Mesenchymal stem cell (in vitro differentiated cells and primary cell): Measurements from ENCODE around the gene HS6ST2.
A peak's percentile ranks its signal among the peaks of the same experiment; 100 is the strongest.

Experiments used
- DNase-seq: peaks from one replicate; pipeline ENCODE4 v3.0.0-alpha.2; 2013
- H2AFZ ChIP-seq: one replicate; pipeline ENCODE4 v1.6.1; 2013; ENCODE audit warnings: low read depth, mild to moderate bottlenecking, control low read depth, inconsistent platforms, low read length, moderate library complexity
- H2AK5ac ChIP-seq: 2 replicates; pipeline ENCODE4 v1.6.1; 2013; ENCODE audit warnings: low read length, moderate library complexity, mild to moderate bottlenecking, inconsistent platforms; ENCODE audit not compliant: severe bottlenecking
- H2BK120ac ChIP-seq: one replicate; pipeline ENCODE4 v1.6.1; 2013; ENCODE audit warnings: low read depth, mild to moderate bottlenecking, inconsistent platforms, low read length, moderate library complexity
- H2BK12ac ChIP-seq, 2 experiments: one replicate each; pipeline ENCODE4 v1.6.1; 2013; ENCODE audit warnings: inconsistent platforms in 2 of 2, low read length in 2 of 2, mild to moderate bottlenecking in 2 of 2, moderate library complexity in 2 of 2, control low read depth in 1 of 2
- H2BK15ac ChIP-seq: one replicate; pipeline ENCODE4 v1.6.1; 2013; ENCODE audit warnings: mild to moderate bottlenecking, low read depth, inconsistent platforms; ENCODE audit not compliant: poor library complexity, severe bottlenecking
- H2BK5ac ChIP-seq: 2 replicates; pipeline ENCODE4 v1.6.1; 2013; ENCODE audit warnings: low read depth, mild to moderate bottlenecking, low read length, control low read depth, inconsistent platforms; ENCODE audit not compliant: poor library complexity, severe bottlenecking
- H3K14ac ChIP-seq, 2 experiments: one replicate each; pipeline ENCODE4 v1.6.1; 2013; ENCODE audit warnings: inconsistent platforms in 2 of 2, low read length in 2 of 2, control low read depth in 1 of 2, mild to moderate bottlenecking in 1 of 2, moderate library complexity in 1 of 2
- H3K18ac ChIP-seq, 2 experiments: one replicate each; pipeline ENCODE4 v1.6.1; 2013; ENCODE audit warnings: inconsistent platforms in 2 of 2, low read length in 2 of 2, control low read depth in 1 of 2, low read depth in 1 of 2, mild to moderate bottlenecking in 1 of 2
- H3K23ac ChIP-seq, 2 experiments: one replicate each; pipeline ENCODE4 v1.6.1; 2013; ENCODE audit warnings: inconsistent platforms in 2 of 2, low read length in 2 of 2, mild to moderate bottlenecking in 2 of 2, moderate library complexity in 2 of 2, control low read depth in 1 of 2
- H3K27ac ChIP-seq: 2 replicates; pipeline ENCODE4 v1.5.1; 2013; ENCODE audit warnings: mild to moderate bottlenecking, moderate library complexity, low read length, control low read depth, inconsistent platforms; ENCODE audit not compliant: poor library complexity, severe bottlenecking
- H3K27me3 ChIP-seq, 2 experiments: 2 replicates each; pipeline versions ENCODE4 v1.6.1 to v1.7.0; 2013; ENCODE audit warnings: low read length in 2 of 2, mild to moderate bottlenecking in 2 of 2, moderate library complexity in 2 of 2, control low read depth in 1 of 2, inconsistent platforms in 1 of 2; ENCODE audit not compliant: control insufficient read depth in 1 of 2, insufficient read depth in 1 of 2
- H3K36me3 ChIP-seq, 2 experiments: 2 replicates each; pipeline versions ENCODE4 v1.6.1 to v1.7.0; 2013; ENCODE audit warnings: low read length in 2 of 2, control low read depth in 1 of 2, inconsistent platforms in 1 of 2, low read depth in 1 of 2, mild to moderate bottlenecking in 1 of 2; ENCODE audit not compliant: insufficient read depth in 2 of 2, control insufficient read depth in 1 of 2
- H3K4ac ChIP-seq, 2 experiments: one replicate each; pipeline ENCODE4 v1.6.1; 2013; ENCODE audit warnings: inconsistent platforms in 2 of 2, low read length in 2 of 2, mild to moderate bottlenecking in 2 of 2, moderate library complexity in 2 of 2, control low read depth in 1 of 2, low read depth in 1 of 2
- H3K4me1 ChIP-seq: 2 replicates; pipeline ENCODE4 v1.6.1; 2013; ENCODE audit warnings: low read depth, low read length, control low read depth; ENCODE audit not compliant: control insufficient read depth, insufficient read depth
- H3K4me2 ChIP-seq: 2 replicates; pipeline ENCODE4 v1.6.1; 2013; ENCODE audit warnings: low read length, mild to moderate bottlenecking, inconsistent platforms; ENCODE audit not compliant: poor library complexity, severe bottlenecking
- H3K4me3 ChIP-seq, 2 experiments: 2 replicates each; pipeline versions ENCODE4 v1.5.1 to v1.7.0; 2013; ENCODE audit warnings: low read length in 2 of 2, mild to moderate bottlenecking in 2 of 2, control low read depth in 1 of 2, low read depth in 1 of 2; ENCODE audit not compliant: insufficient read depth in 1 of 2
- H3K79me1 ChIP-seq: replicated peaks from 2 replicates; pipeline ENCODE4 v1.6.1; 2013; ENCODE audit warnings: mild to moderate bottlenecking, control low read depth, low read length, inconsistent platforms; ENCODE audit not compliant: poor library complexity, severe bottlenecking
- H3K9ac ChIP-seq: 2 replicates; pipeline ENCODE4 v1.7.0; 2013; ENCODE audit warnings: mild to moderate bottlenecking, low read length, moderate library complexity
- H3K9me3 ChIP-seq: 2 replicates; pipeline ENCODE4 v1.7.0; 2013; ENCODE audit warnings: mild to moderate bottlenecking, low read length; ENCODE audit not compliant: control insufficient read depth
- H4K8ac ChIP-seq: one replicate; pipeline ENCODE4 v1.6.1; 2013; ENCODE audit warnings: inconsistent platforms, mild to moderate bottlenecking, low read length, moderate library complexity
- H4K91ac ChIP-seq: one replicate; pipeline ENCODE4 v1.6.1; 2013; ENCODE audit warnings: mild to moderate bottlenecking, low read length, inconsistent platforms
- WGBS: methylation state at CpG from one replicate; pipeline ENCODE4 v1.1.7; 2013; ENCODE audit warnings: mixed read lengths; 5-methylcytosine and 5-hydroxymethylcytosine counted together

The HS6ST2 gene

GRCh38 chrX:132742246-132742645, 216.2 kb downstream of the HS6ST2 start:
- 14% methylated on average over 1 of the region's 1 CpG for WGBS
- no peak overlapping the region for H3K23ac ChIP-seq
- H3K9me3 ChIP-seq, result no peaks in the 10 kb centered on the region
- no peak overlapping the region for H3K14ac ChIP-seq
- DNase-seq, result no peak
- H4K8ac ChIP-seq, result no peak overlapping the region
- H3K18ac ChIP-seq, result no peak overlapping the region
- H3K4me1 ChIP-seq, result peaks cover 4% of the 10 kb centered on the region
- no peak overlapping the region for H2BK120ac ChIP-seq
- H3K27ac ChIP-seq, result no peak overlapping the region
- H3K4me2 ChIP-seq, result no peak overlapping the region
- H3K27me3 ChIP-seq, result peaks cover 0 to 65% of the 10 kb centered on the region in 2 experiments
- no peak overlapping the region for H3K4me3 ChIP-seq
- no peak overlapping the region for H2BK15ac ChIP-seq
- no peak overlapping the region for H2BK5ac ChIP-seq
- no peak overlapping the region for H3K9ac ChIP-seq
- H2AK5ac ChIP-seq, result no peak overlapping the region
- no peaks in the 10 kb centered on the region for H3K36me3 ChIP-seq
- no peak overlapping the region for H3K4ac ChIP-seq
- H2AFZ ChIP-seq, result no peak overlapping the region
- no peaks in the 10 kb centered on the region for H3K79me1 ChIP-seq
- no peak overlapping the region for H4K91ac ChIP-seq
- no peak overlapping the region for H2BK12ac ChIP-seq

- Histone ChIP-seq H3K4ac (no peak overlapping the region), H3K4me3 (no peak overlapping the region), H2BK5ac (no peak overlapping the region), H3K4me2 (no peak overlapping the region), H3K79me1 (no peaks in the 10 kb centered on the region), H3K27ac (no peak overlapping the region), H3K23ac (no peak overlapping the region), H4K91ac (no peak overlapping the region), H2BK120ac (no peak overlapping the region), H4K8ac (no peak overlapping the region), H3K4me1 (peaks cover 4% of the 10 kb centered on the region), H2AFZ (no peak overlapping the region), H3K27me3 (peaks cover 0 to 65% of the 10 kb centered on the region in 2 experiments), H3K36me3 (no peaks in the 10 kb centered on the region), H3K9ac (no peak overlapping the region), H2BK15ac (no peak overlapping the region), H3K14ac (no peak overlapping the region), H2AK5ac (no peak overlapping the region), H3K9me3 (no peaks in the 10 kb centered on the region), H2BK12ac (no peak overlapping the region), H3K18ac (no peak overlapping the region)
- WGBS, result 67% methylated on average over 2 of the region's 2 CpGs
- DNase-seq, result peak; percentile 7
Measured at GRCh38 chrX:132741689-132742088, 216.7 kb downstream of the HS6ST2 start.

- Histone ChIP-seq H2AFZ (no peak overlapping the region), H4K91ac (no peak overlapping the region), H3K36me3 (no peaks in the 10 kb centered on the region), H3K9ac (no peak overlapping the region), H3K27ac (no peak overlapping the region), H3K23ac (no peak overlapping the region), H2BK12ac (no peak overlapping the region), H2BK120ac (no peak overlapping the region), H3K27me3 (peaks cover 0 to 65% of the 10 kb centered on the region in 2 experiments), H3K4me3 (no peak overlapping the region), H3K9me3 (no peaks in the 10 kb centered on the region), H3K18ac (no peak overlapping the region), H3K4ac (no peak overlapping the region), H3K14ac (no peak overlapping the region), H2BK15ac (no peak overlapping the region), H3K4me1 (peaks cover 4% of the 10 kb centered on the region), H3K79me1 (no peaks in the 10 kb centered on the region), H3K4me2 (no peak overlapping the region), H2BK5ac (no peak overlapping the region), H4K8ac (no peak overlapping the region), H2AK5ac (no peak overlapping the region)
- DNase-seq, result peak; percentile 12
- 100% methylated on average over 2 of the region's 3 CpGs for WGBS
Measured at GRCh38 chrX:132740316-132741123, 217.9 kb downstream of the HS6ST2 start.

DNA sequence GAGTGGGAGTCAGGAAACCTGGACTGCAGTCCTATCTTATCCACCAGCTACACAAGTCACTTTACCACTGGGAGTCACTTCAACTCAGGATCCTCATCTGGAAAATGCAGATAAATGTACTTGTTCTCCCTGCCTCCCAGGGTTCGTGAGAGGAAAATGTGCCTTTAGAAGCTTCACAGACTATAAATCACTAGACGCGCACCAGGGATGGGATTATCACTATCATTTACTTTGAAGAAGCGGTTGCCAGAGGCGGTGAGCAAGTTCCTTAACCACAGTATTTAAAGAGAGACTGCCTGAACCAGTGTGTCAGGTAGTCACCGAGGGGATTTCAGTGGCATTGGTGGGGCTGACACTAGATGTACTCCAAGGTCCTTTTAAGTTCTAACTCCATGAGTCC, 219.5 kb downstream of the HS6ST2 start:
- Histone ChIP-seq H4K8ac (no peak overlapping the region), H2AFZ (no peak overlapping the region), H2BK12ac (no peak overlapping the region), H3K14ac (no peak overlapping the region), H3K9ac (no peak overlapping the region), H3K36me3 (no peaks in the 10 kb centered on the region), H3K23ac (no peak overlapping the region), H3K27me3 (peaks cover 0 to 71% of the 10 kb centered on the region in 2 experiments), H3K4ac (no peak overlapping the region), H3K4me3 (no peak overlapping the region), H3K27ac (no peak overlapping the region), H4K91ac (no peak overlapping the region), H3K9me3 (no peaks in the 10 kb centered on the region), H2AK5ac (no peak overlapping the region), H3K79me1 (no peaks in the 10 kb centered on the region), H3K18ac (no peak overlapping the region), H2BK120ac (no peak overlapping the region), H2BK5ac (no peak overlapping the region), H3K4me1 (peaks cover 4% of the 10 kb centered on the region), H3K4me2 (no peak overlapping the region), H2BK15ac (no peak overlapping the region)
- peak; percentile 1 for DNase-seq
- 19% methylated on average over 5 of the region's 6 CpGs for WGBS
